NB4 (cell line): ENCODE data around the gene ATAD3A.
"Not testable (repeated sequence)": the region's sequence is repeated elsewhere in the genome, so short reads cannot be mapped to it uniquely, and the experiment has no call there.

Source experiments
- CTCF ChIP-seq: IDR thresholded peaks from one replicate; pipeline ENCODE4 v1.5.1; 2012; ENCODE audit warnings: low read depth, low read length
- MAX ChIP-seq: IDR thresholded peaks from 2 replicates; pipeline ENCODE4 v1.6.1; 2011; ENCODE audit warnings: low read depth, low read length
- POLR2A ChIP-seq: IDR thresholded peaks from 2 replicates; pipeline ENCODE4 v1.6.1; 2011; ENCODE audit warnings: mild to moderate bottlenecking; ENCODE audit not compliant: insufficient read length; ENCODE audit errors: extremely low read depth

- not testable (repeated sequence) for TF ChIP-seq POLR2A, CTCF, MAX
Measured at GRCh38 chr1:1485755-1486317, 26.1 kb upstream of the ATAD3A start.
